GM13976 (cell line): ENCODE results near the gene CIB2.

Source experiments
- DNase-seq: peaks from one replicate; pipeline ENCODE4 v3.0.0; 2012; ENCODE audit warnings: low spot score
- CTCF ChIP-seq: IDR thresholded peaks from 2 replicates; pipeline ENCODE4 v1.5.1; 2012; ENCODE audit warnings: borderline replicate concordance, mild to moderate bottlenecking; ENCODE audit not compliant: insufficient read depth; ENCODE audit errors: extremely low read depth, missing control alignments, control extremely low read depth
- in situ Hi-C: fragments of 300-500 bp; cut with MboI; formaldehyde crosslinking; loops from one replicate; pipeline ENCODE4 v1.12.0; 2022; ENCODE audit warnings: low sequenced_read_pairs, mixed read lengths, inconsistent platforms; ENCODE audit not compliant: unreplicated experiment

The CIB2 gene

GRCh38 chr15:78076231-78077052, 54.8 kb downstream of the CIB2 start:
- no peak for DNase-seq
- in situ Hi-C loops, result no loop called here
- TF ChIP-seq CTCF, result no peak

DNA sequence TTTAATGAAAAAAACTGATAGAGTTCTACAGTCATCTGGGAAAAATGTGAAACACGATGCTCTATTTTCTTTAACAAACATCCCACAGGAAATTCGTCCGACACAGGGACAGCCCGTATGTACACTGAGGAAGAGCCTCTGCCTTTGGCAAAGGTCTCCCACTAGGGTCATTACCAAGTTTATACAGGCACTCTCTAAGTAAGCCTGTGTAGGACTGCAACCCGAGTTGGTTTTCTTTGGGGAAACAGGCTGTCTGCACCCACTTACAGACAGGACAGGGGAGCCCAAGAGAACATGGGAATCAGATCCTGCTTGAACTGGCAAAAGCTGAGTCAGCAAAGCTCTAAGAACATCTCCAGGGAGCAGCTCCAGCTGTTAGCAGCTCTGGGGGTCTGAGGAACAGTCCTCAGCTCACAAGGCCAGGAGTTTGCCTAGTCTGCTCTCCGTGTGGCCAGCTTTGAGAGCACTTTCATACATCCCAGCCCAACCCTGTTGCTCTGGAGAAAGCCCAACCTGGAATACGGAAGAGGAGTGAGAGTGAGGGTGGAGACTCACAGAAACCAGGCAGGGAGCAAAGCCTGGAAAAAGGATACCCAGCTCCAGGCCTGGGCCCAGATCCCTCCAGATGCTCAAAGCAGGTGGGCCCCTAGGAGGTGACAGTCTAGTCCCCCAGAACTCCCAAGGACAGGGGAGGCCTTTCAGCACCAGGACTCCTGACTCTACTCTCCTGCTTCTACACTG, 55.6 kb downstream of the CIB2 start:
- in situ Hi-C loops, result no loop called here
- no peak for DNase-seq
- TF ChIP-seq CTCF, result no peak

- TF ChIP-seq CTCF, result no peak
- in situ Hi-C loops, result no loop called here
- DNase-seq, result no peak
These were observed 58.0 kb downstream of the CIB2 start for GRCh38 chr15:78073046-78073787.

- no peak for DNase-seq
- in situ Hi-C loops, result no loop called here
- TF ChIP-seq CTCF, result no peak
These were observed 59.0 kb downstream of the CIB2 start for GRCh38 chr15:78072080-78072892.

- TF ChIP-seq CTCF, result no peak
- DNase-seq, result no peak
- in situ Hi-C loops, result no loop called here
These were observed 59.9 kb downstream of the CIB2 start for GRCh38 chr15:78071383-78071782.

DNA sequence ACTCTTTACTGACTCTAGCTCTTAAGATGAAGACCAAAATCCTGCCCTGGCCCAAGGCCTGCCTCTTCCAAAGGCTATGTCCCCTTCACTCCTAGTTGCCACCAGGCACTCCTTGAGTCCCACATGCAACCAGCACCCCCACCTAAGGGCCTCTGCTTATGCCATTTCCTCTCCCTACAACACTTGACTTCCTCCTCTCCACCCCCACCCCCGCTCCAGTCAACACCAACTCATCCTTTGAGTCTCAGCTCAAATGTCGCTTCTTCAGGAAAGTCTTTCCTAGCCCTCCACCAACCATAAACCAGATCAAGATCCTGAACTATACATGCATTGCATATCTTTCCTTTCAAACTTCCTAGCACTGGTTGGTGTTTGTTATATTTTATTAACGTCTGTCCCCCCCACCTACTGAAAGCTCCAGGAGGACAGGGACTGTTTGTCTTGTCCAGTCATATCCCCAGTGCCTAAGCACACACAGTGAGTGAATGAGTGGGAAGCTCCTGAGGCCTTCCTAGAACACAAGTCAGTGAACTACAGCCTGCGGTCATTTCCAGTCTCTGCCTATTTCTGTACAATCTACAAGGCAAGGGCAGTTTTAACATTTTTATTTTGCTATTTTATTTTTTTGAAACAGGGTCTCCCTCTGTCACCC, 61.1 kb downstream of the CIB2 start:
- no peak for DNase-seq
- in situ Hi-C loops, result no loop called here

More for the DNA sequence above, 61.1 kb downstream of the CIB2 start:
- no peak for TF ChIP-seq CTCF
